ENCODE data around the gene SLC24A1. TPM values are rescaled to one million over a fixed set of nuclear protein-coding genes. Genes with fewer than 3 reads are reported as not detected.

The SLC24A1 gene
- 2.5 to 4.9 TPM (median 3.9 TPM) in 5 replicates for total RNA-seq (2022; extraction: Qiagen RNA extraction)

GRCh38 chr15:65621638-65622037, at the start of gene SLC24A1:
Gene SLC24A1, plus strand, starts transcription at chr15:65621938. Its CDS starts 2,143 bp downstream, at chr15:65624081.

GRCh38 chr15:65610871-65611718, 10.6 kb upstream of the SLC24A1 start, which contains the start of gene INTS14:
Gene INTS14, minus strand, starts transcription at chr15:65611131. Its CDS starts 3,751 bp downstream, at chr15:65607380.

Other genes with a start within 250 kb of the SLC24A1 start
- gene IGDCC3, start 243.9 kb upstream of the SLC24A1 start, total RNA-seq (2022; extraction: Qiagen RNA extraction), result 0.05 to 0.16 TPM (median 0.10 TPM) in 4 of 5 replicates, not detected in the other
- gene IGDCC4, start 199.0 kb upstream of the SLC24A1 start, total RNA-seq (2022; extraction: Qiagen RNA extraction), result 2.3 to 3.0 TPM (median 2.6 TPM) in 5 replicates
- 19.9 to 27.0 TPM (median 25.2 TPM) in 5 replicates for gene DPP8, start 104.2 kb upstream of the SLC24A1 start, total RNA-seq (2022; extraction: Qiagen RNA extraction)
- 132 to 149 TPM (median 144 TPM) in 5 replicates for gene HACD3, start 91.5 kb upstream of the SLC24A1 start, total RNA-seq (2022; extraction: Qiagen RNA extraction)
- gene INTS14, start 10.8 kb upstream of the SLC24A1 start, total RNA-seq (2022; extraction: Qiagen RNA extraction), result 43.6 to 48.8 TPM (median 43.7 TPM) in 5 replicates
- gene DENND4A, start 170.4 kb downstream of the SLC24A1 start, total RNA-seq (2022; extraction: Qiagen RNA extraction), result 5.5 to 7.3 TPM (median 6.5 TPM) in 5 replicates
- 259 to 342 TPM (median 288 TPM) in 5 replicates for gene RAB11A, start 247.6 kb downstream of the SLC24A1 start, total RNA-seq (2022; extraction: Qiagen RNA extraction)